Measurements from ENCODE around the gene FLRT2.

GRCh38 chr14:85564841-85565527 lies 35.0 kb downstream of the FLRT2 start:
- TF ChIP-seq, protein P1, sequence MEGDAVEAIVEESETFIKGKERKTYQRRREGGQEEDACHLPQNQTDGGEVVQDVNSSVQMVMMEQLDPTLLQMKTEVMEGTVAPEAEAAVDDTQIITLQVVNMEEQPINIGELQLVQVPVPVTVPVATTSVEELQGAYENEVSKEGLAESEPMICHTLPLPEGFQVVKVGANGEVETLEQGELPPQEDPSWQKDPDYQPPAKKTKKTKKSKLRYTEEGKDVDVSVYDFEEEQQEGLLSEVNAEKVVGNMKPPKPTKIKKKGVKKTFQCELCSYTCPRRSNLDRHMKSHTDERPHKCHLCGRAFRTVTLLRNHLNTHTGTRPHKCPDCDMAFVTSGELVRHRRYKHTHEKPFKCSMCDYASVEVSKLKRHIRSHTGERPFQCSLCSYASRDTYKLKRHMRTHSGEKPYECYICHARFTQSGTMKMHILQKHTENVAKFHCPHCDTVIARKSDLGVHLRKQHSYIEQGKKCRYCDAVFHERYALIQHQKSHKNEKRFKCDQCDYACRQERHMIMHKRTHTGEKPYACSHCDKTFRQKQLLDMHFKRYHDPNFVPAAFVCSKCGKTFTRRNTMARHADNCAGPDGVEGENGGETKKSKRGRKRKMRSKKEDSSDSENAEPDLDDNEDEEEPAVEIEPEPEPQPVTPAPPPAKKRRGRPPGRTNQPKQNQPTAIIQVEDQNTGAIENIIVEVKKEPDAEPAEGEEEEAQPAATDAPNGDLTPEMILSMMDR (IDR thresholded peaks at IDR 0.05; ENCODE audit: low read length): no peak
- no peak for TF ChIP-seq EZH2 (IDR thresholded peaks at IDR 0.05; ENCODE audit: borderline replicate concordance, low read length)
